ENCODE results near the gene CST7. TPM values are rescaled to one million over a fixed set of nuclear protein-coding genes. Genes with fewer than 3 reads are reported as not detected.
"Not testable (repeated sequence)": the region's sequence is repeated elsewhere in the genome, so short reads cannot be mapped to it uniquely, and the experiment has no call there.

CST7 gene
- total RNA-seq, 1 donor from 2014 or later: 115 TPM

GRCh38 chr20:24948396-24948938, 602 bp upstream of the CST7 start:
- Mint-ChIP-seq H3K4me1 (ENCODE audit: low read depth) (peaks cover 53% of the 10 kb centered on the region), H3K27ac (peak overlapping the region; percentile 96), H3K9me3 (peaks cover 43% of the 10 kb centered on the region), H3K36me3 (ENCODE audit: low read depth) (peaks cover 73% of the 10 kb centered on the region), H3K4me3 (ENCODE audit: low read depth) (peak overlapping the region; percentile 94)
- intact Hi-C loops (cut with micrococcal nuclease): loop anchor here (2.0 to 5.0 kb wide), 4 partner anchors 42 to 444 kb away; partner anchors contain the start of genes ABHD12 and ACSS1
- not testable (repeated sequence) for DNase-seq (ENCODE audit: low spot score); H3K27me3 Mint-ChIP-seq (ENCODE audit: low read depth)

DNA sequence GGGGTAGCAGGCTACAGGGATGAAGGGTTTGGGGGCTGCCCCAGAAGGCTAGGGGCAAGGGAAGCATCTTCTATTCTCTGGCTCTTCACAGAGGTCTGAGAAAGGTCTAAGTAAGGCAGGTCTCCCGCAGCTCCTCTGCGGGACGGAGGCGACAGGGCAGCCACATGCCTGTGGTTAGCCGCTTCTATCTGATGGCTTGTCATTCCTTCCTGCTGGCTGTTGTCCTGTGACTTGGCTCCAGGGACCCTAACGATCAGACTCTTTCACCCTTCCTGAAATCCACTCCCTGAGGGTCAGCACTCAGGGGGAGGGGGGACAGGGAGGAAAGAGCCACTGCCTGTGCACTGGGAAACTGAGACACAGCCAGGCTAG, 673 bp downstream of the CST7 start:
- Mint-ChIP-seq H3K36me3 (ENCODE audit: low read depth) (peaks cover 77% of the 10 kb centered on the region), H3K4me3 (ENCODE audit: low read depth) (peak overlapping the region; percentile 94), H3K27me3 (ENCODE audit: low read depth) (no peaks in the 10 kb centered on the region), H3K27ac (peak overlapping the region; percentile 96), H3K9me3 (peaks cover 34% of the 10 kb centered on the region), H3K4me1 (ENCODE audit: low read depth) (peaks cover 59% of the 10 kb centered on the region)
- intact Hi-C loops (cut with micrococcal nuclease): loop anchor here (1.0 to 5.0 kb wide), 5 partner anchors 17 to 443 kb away; partner anchors contain the start of genes ABHD12 and ACSS1
- peak; percentile 32 for DNase-seq (ENCODE audit: low spot score)

GRCh38 chr20:24950128-24950835, 1.2 kb downstream of the CST7 start:
- Mint-ChIP-seq H3K4me3 (ENCODE audit: low read depth) (peak overlapping the region; percentile 94), H3K27me3 (ENCODE audit: low read depth) (no peaks in the 10 kb centered on the region), H3K36me3 (ENCODE audit: low read depth) (peaks cover 82% of the 10 kb centered on the region), H3K4me1 (ENCODE audit: low read depth) (peaks cover 63% of the 10 kb centered on the region), H3K27ac (peak overlapping the region; percentile 96), H3K9me3 (peaks cover 28% of the 10 kb centered on the region)
- no peak for DNase-seq (ENCODE audit: low spot score)
- intact Hi-C loops (cut with micrococcal nuclease): no loop called here

DNA sequence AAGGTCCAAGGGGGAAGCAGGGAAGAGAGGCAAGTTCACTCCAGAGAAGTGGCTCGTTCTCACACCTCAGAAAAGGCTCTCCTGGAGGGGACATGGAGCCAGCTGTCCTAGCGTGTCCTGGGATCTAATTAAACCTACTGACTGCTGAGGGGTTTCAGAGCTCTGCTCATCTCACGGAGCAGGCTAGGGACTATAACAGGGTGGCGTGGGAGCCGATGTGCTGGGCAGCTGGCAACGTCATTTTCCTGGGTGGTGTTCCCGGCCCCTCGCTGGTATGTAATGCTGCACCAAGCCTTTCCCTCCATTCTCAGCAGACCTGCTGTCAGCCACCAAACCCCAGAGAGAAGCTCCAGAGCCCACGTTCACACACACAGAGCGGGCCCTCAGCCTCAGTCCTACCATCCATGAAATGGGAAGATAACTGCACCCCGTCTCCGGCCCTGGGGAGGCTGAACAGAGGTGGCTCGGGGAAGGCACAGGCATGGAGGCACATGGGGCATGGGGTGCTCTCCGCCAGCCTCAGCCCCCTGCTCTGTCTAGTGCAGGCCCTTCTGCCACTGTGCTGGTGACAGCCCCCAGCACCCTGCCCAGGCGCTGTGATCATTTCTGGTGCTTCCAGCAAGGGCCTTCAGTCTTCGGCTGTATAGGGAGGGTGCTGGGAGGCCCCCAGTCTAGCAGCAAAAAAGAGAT, 1.9 kb downstream of the CST7 start:
- peaks cover 21% of the 10 kb centered on the region for H3K9me3 Mint-ChIP-seq
- peaks cover 82% of the 10 kb centered on the region for H3K36me3 Mint-ChIP-seq (ENCODE audit: low read depth)
- H3K4me3 Mint-ChIP-seq (ENCODE audit: low read depth): peak overlapping the region; percentile 94
- H3K27ac Mint-ChIP-seq: peak overlapping the region; percentile 72
- intact Hi-C loops (cut with micrococcal nuclease): no loop called here
- peak; percentile 7 for DNase-seq (ENCODE audit: low spot score)
- peaks cover 62% of the 10 kb centered on the region for H3K4me1 Mint-ChIP-seq (ENCODE audit: low read depth)
- no peaks in the 10 kb centered on the region for H3K27me3 Mint-ChIP-seq (ENCODE audit: low read depth)

DNA sequence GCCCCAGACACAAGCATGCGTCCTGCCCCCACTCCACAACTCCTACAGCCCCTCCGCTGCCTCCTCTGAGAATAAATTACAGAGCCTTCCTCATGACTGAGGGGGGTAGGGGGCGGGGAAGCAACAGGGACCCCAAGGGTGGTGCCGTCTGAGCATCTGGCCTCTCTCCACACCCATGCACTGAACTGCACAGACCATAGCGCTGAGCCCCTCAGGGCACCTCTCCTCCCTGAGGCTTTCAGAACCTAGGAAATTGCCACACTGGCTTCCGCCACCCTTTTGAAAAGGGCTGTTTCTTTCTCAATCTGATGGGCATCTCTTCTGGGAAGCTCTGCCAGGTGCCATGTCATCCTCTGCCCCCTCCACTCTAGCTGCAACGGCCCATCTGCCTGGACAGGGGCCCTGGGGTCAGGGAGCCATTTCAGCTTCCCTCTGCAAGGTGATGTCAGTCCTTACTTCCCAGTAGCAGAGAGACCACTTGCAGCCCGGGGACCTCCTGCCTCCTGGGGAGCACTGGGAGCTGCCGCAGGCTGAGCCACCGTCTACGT, 2.5 kb downstream of the CST7 start:
- no peak for DNase-seq (ENCODE audit: low spot score)
- peaks cover 16% of the 10 kb centered on the region for H3K9me3 Mint-ChIP-seq
- intact Hi-C loops (cut with micrococcal nuclease): no loop called here
- peaks cover 82% of the 10 kb centered on the region for H3K36me3 Mint-ChIP-seq (ENCODE audit: low read depth)
- peak overlapping the region; percentile 94 for H3K4me3 Mint-ChIP-seq (ENCODE audit: low read depth)
- H3K27me3 Mint-ChIP-seq (ENCODE audit: low read depth): no peaks in the 10 kb centered on the region
- peak overlapping the region; percentile 72 for H3K27ac Mint-ChIP-seq
- H3K4me1 Mint-ChIP-seq (ENCODE audit: low read depth): peaks cover 62% of the 10 kb centered on the region

DNA sequence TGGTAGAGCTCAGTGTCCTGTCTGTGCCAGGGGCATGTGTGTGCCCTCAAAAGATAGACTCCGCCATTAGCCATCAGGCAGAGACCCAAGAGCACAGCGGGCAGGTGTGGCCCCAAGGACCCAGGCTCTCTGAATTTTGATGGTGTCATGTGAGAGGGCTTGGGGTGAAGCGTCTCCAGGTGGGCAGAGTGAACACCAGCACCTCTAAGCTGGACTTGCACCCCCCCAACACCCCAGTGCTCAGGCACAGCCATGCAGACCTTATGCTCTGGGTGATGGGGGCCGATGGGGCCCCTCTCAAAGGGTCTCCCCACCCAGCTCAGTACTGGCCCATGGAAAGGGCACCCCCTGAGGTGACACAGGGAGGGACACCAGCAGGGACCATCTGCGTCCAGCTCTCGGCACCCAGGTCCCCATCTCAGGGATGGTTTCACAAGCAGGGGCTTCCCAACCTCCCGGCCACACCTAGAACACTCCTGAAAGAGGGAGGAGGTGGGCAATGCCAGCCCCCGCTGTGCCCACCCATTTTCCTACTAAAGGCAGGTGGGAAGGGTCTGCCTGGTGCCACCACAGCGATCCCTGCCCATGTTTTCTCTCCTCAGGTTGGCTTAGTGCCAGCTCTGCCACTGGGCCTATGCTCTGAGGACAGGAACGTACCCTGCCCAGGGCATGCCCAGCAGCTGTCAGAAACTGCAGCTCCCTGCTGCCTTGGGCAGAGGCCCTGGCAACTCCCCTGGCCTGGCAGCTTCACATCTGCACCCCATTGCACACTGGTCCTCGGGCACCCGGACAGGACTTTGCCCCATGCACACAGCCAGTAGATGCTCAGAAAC, 3.5 kb downstream of the CST7 start:
- H3K4me3 Mint-ChIP-seq (ENCODE audit: low read depth): peak overlapping the region; percentile 94
- intact Hi-C loops (cut with micrococcal nuclease): no loop called here
- peaks cover 58% of the 10 kb centered on the region for H3K4me1 Mint-ChIP-seq (ENCODE audit: low read depth)
- peaks cover 6% of the 10 kb centered on the region for H3K9me3 Mint-ChIP-seq
- peak overlapping the region; percentile 80 for H3K27ac Mint-ChIP-seq
- no peak for DNase-seq (ENCODE audit: low spot score)
- peaks cover 78% of the 10 kb centered on the region for H3K36me3 Mint-ChIP-seq (ENCODE audit: low read depth)
- no peaks in the 10 kb centered on the region for H3K27me3 Mint-ChIP-seq (ENCODE audit: low read depth)

DNA sequence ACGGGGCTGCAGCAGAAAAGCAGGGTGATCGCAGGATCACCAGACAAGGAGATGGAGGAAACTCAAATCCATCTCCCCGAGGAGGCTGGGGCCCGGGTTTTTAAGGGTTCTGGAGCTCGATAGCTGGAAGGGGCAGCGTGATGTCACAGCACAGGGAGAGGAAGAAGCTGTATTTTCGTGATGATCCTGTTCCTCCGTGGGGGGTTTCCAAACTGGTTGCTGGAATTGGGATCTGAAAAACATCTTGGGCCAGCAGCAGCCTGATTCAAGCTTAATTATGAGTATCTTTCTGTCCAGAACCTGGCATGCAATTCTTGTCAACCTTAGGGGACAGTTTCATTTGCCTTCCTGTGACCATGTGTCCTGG, 4.1 kb downstream of the CST7 start:
- no peak for DNase-seq (ENCODE audit: low spot score)
- H3K27ac Mint-ChIP-seq: peak overlapping the region; percentile 80
- intact Hi-C loops (cut with micrococcal nuclease): no loop called here
- H3K4me1 Mint-ChIP-seq (ENCODE audit: low read depth): peaks cover 52% of the 10 kb centered on the region
- peaks cover under 1% of the 10 kb centered on the region for H3K9me3 Mint-ChIP-seq
- peak overlapping the region; percentile 49 for H3K4me3 Mint-ChIP-seq (ENCODE audit: low read depth)
- H3K27me3 Mint-ChIP-seq (ENCODE audit: low read depth): no peaks in the 10 kb centered on the region
- peaks cover 77% of the 10 kb centered on the region for H3K36me3 Mint-ChIP-seq (ENCODE audit: low read depth)

DNA sequence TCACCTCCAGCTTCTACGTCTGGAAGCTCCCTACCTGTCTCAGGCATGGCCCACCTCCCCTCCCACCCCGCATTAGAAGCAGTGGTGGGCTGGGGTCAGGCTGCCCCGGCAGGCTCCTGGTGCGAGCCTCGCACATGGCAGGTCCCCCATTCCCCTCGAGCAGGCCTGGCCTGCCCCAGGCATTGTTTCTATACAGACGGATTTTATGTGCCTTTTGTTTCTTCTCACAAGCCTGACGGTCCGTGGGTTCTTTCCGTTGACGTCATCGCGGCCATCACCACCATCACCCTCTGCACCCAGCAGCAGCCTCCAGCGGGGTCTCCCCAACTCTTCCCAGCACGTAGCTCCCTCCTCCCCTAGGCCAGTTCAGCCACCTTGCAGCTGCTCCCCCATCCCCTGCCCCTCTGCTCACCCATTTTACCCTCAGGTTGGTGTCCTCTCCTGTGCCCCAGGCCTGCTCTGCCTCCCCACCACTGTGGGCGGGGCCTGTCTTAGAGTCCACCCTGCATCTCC, 4.6 kb downstream of the CST7 start:
- Mint-ChIP-seq H3K4me1 (ENCODE audit: low read depth) (peaks cover 47% of the 10 kb centered on the region), H3K4me3 (ENCODE audit: low read depth) (peak overlapping the region; percentile 13), H3K36me3 (ENCODE audit: low read depth) (peaks cover 75% of the 10 kb centered on the region), H3K27me3 (ENCODE audit: low read depth) (no peaks in the 10 kb centered on the region), H3K9me3 (no peaks in the 10 kb centered on the region), H3K27ac (peak overlapping the region; percentile 80)
- intact Hi-C loops (cut with micrococcal nuclease): no loop called here
- DNase-seq (ENCODE audit: low spot score): no peak

GRCh38 chr20:24954151-24954550, 5.1 kb downstream of the CST7 start:
- DNase-seq (ENCODE audit: low spot score): no peak
- peaks cover 77% of the 10 kb centered on the region for H3K36me3 Mint-ChIP-seq (ENCODE audit: low read depth)
- H3K27me3 Mint-ChIP-seq (ENCODE audit: low read depth): no peaks in the 10 kb centered on the region
- no peaks in the 10 kb centered on the region for H3K9me3 Mint-ChIP-seq
- peaks cover 45% of the 10 kb centered on the region for H3K4me1 Mint-ChIP-seq (ENCODE audit: low read depth)
- H3K4me3 Mint-ChIP-seq (ENCODE audit: low read depth): peak overlapping the region; percentile 13
- peak overlapping the region; percentile 80 for H3K27ac Mint-ChIP-seq
- intact Hi-C loops (cut with micrococcal nuclease): no loop called here

- Mint-ChIP-seq H3K4me1 (ENCODE audit: low read depth) (peaks cover 41% of the 10 kb centered on the region), H3K4me3 (ENCODE audit: low read depth) (peak overlapping the region; percentile 54), H3K27ac (peak overlapping the region; percentile 82), H3K36me3 (ENCODE audit: low read depth) (peaks cover 78% of the 10 kb centered on the region), H3K9me3 (no peaks in the 10 kb centered on the region), H3K27me3 (ENCODE audit: low read depth) (no peaks in the 10 kb centered on the region)
- intact Hi-C loops (cut with micrococcal nuclease): no loop called here
- no peak for DNase-seq (ENCODE audit: low spot score)
These were observed 5.5 kb downstream of the CST7 start for GRCh38 chr20:24954566-24954965.

DNA sequence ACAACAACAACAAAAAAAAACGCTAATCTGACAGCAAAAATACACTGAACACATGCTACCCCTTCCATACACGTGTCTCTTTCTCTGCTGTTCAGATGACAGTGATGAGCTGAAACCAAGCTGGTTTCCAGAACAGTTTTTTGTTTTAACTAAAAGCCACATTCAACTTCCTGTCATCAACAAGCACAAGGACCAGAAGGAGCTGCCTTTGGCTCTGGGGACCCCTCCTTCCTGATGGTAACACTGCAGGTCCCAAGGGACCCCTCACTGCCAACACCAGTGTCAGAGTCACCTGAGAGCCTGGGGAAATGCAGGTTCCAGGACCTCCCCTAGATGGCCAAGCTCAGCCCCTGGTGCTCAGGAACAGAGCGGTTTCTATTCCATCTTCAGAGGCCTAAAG, 6.0 kb downstream of the CST7 start:
- H3K36me3 Mint-ChIP-seq (ENCODE audit: low read depth): peaks cover 78% of the 10 kb centered on the region
- intact Hi-C loops (cut with micrococcal nuclease): no loop called here
- peak overlapping the region; percentile 54 for H3K4me3 Mint-ChIP-seq (ENCODE audit: low read depth)
- DNase-seq (ENCODE audit: low spot score): no peak
- H3K27me3 Mint-ChIP-seq (ENCODE audit: low read depth): no peaks in the 10 kb centered on the region
- no peaks in the 10 kb centered on the region for H3K9me3 Mint-ChIP-seq
- H3K4me1 Mint-ChIP-seq (ENCODE audit: low read depth): peaks cover 41% of the 10 kb centered on the region
- H3K27ac Mint-ChIP-seq: peak overlapping the region; percentile 82

Measured in activated T-helper 2 cell treated with anti-CD3 and anti-CD28 coated beads, Interferon-gamma antibody, Interleukin-2, Interleukin-4, amounts not matched to agents 10 μg/mL and 5 μg/mL and 100 μg/mL, durations not matched to agents 14 hours and 24 hours and 36 hours (primary cell).